ENCODE results near the gene DUT. TPM values are rescaled to one million over a fixed set of nuclear protein-coding genes. Genes with fewer than 3 reads are reported as not detected.

DUT gene
- total RNA-seq, 3 donors from 2014 or later = 101 to 105 (median 105) TPM

DNA sequence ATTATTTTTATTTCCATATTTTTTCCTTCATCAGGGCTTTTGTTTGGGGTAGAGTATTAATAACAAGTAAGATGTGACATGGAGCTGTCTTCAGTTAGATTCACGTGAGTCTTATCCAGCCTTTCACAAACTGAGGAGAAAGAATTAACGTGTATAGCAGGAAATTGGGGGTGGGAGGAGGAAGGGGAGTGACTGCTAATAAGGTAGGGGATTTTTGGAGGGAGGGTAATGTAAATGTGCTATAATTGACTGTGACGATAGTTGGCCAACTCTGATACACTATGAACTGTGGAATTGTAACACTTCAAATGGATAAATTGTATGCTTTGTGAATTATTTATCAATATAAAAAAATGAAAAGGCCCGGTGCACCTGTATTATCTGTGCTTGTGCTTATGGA lies 8.9 kb downstream of the DUT start:
- Histone ChIP-seq H3K4me1 (no peaks in the 10 kb centered on the region), H3K4me3 (no peak overlapping the region), H3K9me3 (no peaks in the 10 kb centered on the region), H3K36me3 (peaks cover 5% of the 10 kb centered on the region), H3K27ac (no peak overlapping the region), H3K27me3 (no peaks in the 10 kb centered on the region)
- TF ChIP-seq POLR2A (IDR thresholded peaks at IDR 0.05) (no peak), POLR2AphosphoS5 (IDR thresholded peaks at IDR 0.05) (no peak)
- TF ChIP-seq, protein P1, sequence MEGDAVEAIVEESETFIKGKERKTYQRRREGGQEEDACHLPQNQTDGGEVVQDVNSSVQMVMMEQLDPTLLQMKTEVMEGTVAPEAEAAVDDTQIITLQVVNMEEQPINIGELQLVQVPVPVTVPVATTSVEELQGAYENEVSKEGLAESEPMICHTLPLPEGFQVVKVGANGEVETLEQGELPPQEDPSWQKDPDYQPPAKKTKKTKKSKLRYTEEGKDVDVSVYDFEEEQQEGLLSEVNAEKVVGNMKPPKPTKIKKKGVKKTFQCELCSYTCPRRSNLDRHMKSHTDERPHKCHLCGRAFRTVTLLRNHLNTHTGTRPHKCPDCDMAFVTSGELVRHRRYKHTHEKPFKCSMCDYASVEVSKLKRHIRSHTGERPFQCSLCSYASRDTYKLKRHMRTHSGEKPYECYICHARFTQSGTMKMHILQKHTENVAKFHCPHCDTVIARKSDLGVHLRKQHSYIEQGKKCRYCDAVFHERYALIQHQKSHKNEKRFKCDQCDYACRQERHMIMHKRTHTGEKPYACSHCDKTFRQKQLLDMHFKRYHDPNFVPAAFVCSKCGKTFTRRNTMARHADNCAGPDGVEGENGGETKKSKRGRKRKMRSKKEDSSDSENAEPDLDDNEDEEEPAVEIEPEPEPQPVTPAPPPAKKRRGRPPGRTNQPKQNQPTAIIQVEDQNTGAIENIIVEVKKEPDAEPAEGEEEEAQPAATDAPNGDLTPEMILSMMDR (IDR thresholded peaks at IDR 0.05) = no peak
- intact Hi-C loops (cut with DNase I; ENCODE audit: low total_unique reads) = no loop called here
- DNase-seq (ENCODE audit: low spot score in 2 of 2) = no peak

DNA sequence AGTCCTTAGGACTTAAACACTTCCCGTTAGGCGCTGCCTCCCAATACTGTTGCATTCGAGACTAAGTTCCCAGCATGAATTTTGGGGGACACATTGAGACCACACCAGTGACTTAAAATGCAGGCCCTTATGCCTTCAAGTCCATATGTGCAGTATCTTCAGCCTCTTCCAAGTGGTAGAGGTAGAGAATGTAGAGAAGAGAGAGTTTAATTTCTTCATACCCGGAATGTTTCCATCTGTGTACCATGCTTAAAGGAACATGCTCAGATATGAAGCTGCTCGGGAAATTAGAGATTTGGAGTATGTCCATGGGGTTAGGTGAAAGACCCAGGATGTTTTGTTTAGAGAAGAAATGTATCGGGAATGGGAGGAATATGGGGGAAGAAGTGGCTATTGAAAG lies 12.6 kb downstream of the DUT start:
- H3K27me3 ChIP-seq = no peaks in the 10 kb centered on the region
- no peaks in the 10 kb centered on the region for H3K9me3 ChIP-seq
- TF ChIP-seq POLR2A (IDR thresholded peaks at IDR 0.05) = no peak
- TF ChIP-seq, protein P1 (IDR thresholded peaks at IDR 0.05) = no peak
- TF ChIP-seq POLR2AphosphoS5 (IDR thresholded peaks at IDR 0.05) = no peak
- no peak overlapping the region for H3K27ac ChIP-seq
- DNase-seq (ENCODE audit: low spot score in 2 of 2) = no peak
- no peaks in the 10 kb centered on the region for H3K4me1 ChIP-seq
- H3K36me3 ChIP-seq = no peaks in the 10 kb centered on the region
- intact Hi-C loops (cut with DNase I; ENCODE audit: low total_unique reads) = no loop called here
- no peak overlapping the region for H3K4me3 ChIP-seq

DNA sequence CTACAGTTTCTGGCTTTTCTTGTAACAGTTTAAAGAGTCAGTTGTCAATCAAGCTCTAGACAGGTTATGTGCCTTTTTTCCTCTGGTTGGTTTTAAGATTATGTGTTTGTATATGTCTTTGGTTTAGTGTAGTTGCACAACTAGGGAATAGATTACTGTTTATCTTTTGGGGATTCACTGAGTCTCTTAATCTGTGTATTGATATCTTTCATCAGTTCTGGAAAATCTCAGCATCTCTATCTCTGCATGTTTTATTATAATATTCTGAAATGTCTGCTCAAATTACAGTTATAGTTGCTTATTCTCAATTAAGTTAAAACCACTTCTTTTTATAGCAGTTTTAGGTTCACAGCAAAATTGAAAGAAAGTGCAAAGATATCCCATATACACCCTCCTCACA lies 14.3 kb downstream of the DUT start:
- H3K4me1 ChIP-seq = no peaks in the 10 kb centered on the region
- no peak for DNase-seq (ENCODE audit: low spot score in 2 of 2)
- no peaks in the 10 kb centered on the region for H3K9me3 ChIP-seq
- TF ChIP-seq POLR2AphosphoS5 (IDR thresholded peaks at IDR 0.05) (no peak), POLR2A (IDR thresholded peaks at IDR 0.05) (no peak)
- TF ChIP-seq, protein P1 (IDR thresholded peaks at IDR 0.05) = no peak
- intact Hi-C loops (cut with DNase I; ENCODE audit: low total_unique reads) = no loop called here
- H3K36me3 ChIP-seq = no peaks in the 10 kb centered on the region
- H3K4me3 ChIP-seq = no peak overlapping the region
- H3K27me3 ChIP-seq = no peaks in the 10 kb centered on the region
- no peak overlapping the region for H3K27ac ChIP-seq

DNA sequence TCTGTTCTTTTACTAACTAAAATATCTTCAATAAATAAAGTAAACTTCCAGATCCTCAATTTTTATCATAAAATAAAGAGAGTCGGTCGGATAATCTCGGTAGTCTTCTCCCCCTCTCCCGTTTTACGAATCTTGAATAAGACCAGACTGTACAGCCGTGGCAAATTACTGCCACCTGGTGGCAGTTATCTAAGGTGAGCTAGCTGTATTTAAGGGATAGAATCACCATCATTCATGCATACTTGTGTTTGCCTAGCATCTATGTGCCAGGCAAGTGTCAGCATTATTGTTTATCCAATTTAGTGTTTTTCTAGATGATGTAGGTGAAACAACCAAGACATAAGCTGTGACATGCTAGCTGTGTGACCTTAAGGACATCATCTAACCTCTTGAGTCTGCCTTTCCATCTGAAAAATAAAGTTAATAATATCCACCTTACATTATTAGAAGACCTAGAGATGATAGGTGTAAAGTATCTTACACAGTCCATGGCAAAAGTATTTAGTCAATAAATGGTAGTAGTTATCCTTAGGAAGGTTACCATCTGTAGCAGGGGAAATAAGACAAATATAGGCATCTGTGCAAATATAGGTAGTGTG lies 21.3 kb downstream of the DUT start:
- H3K27ac ChIP-seq = no peak overlapping the region

DNA sequence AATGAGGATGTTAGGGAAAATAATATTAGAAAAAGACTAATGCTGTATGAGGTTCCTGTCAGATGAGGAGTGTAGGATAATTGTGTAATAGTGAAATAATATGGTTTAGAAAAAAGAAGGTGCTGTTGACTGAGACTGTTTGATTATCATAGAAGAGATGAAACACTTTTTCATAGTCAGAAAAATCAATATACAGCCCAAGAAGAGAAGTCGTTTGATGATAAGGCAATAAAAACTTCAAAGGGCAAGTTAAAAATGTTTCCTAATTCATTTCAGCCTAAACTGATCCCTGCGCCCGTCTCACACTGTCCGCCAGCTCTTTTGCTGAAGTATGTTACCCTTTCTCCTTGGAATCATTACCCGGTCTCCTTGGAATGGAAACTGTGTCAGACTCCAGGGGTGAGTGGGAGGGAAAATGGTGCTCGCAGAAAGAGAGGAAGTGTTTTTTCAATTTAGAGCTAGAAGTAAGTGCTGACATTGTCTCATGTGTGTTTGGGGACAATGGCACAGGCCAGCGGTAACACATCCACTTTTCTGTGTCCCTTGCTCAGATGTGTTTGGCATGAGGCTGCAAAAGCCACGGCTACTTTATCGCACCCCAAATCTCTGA lies 23.6 kb downstream of the DUT start:
- intact Hi-C loops (cut with DNase I; ENCODE audit: low total_unique reads) = no loop called here
- H3K36me3 ChIP-seq = no peaks in the 10 kb centered on the region
- DNase-seq (ENCODE audit: low spot score in 2 of 2) = no peak
- no peak overlapping the region for H3K4me3 ChIP-seq
- H3K27ac ChIP-seq = peak overlapping the region; percentile 26 to 36
- H3K4me1 ChIP-seq = no peaks in the 10 kb centered on the region
- H3K27me3 ChIP-seq = no peaks in the 10 kb centered on the region
- no peak for TF ChIP-seq POLR2AphosphoS5 (IDR thresholded peaks at IDR 0.05)
- no peaks in the 10 kb centered on the region for H3K9me3 ChIP-seq

More for the DNA sequence above, 21.3 kb downstream of the DUT start:
- H3K36me3 ChIP-seq = no peaks in the 10 kb centered on the region
- H3K9me3 ChIP-seq = no peaks in the 10 kb centered on the region
- peak in 1 of 2 donors; percentile 29 for DNase-seq (ENCODE audit: low spot score in 2 of 2)
- TF ChIP-seq, protein P1 (IDR thresholded peaks at IDR 0.05) = peak; percentile 44 to 70 (median 60)
- no peak for TF ChIP-seq POLR2AphosphoS5 (IDR thresholded peaks at IDR 0.05)
- intact Hi-C loops (cut with DNase I; ENCODE audit: low total_unique reads) = no loop called here
- no peak overlapping the region for H3K4me3 ChIP-seq
- no peaks in the 10 kb centered on the region for H3K4me1 ChIP-seq
- H3K27me3 ChIP-seq = no peaks in the 10 kb centered on the region

Data from breast epithelium (tissue), 4 donors.